Panc1 (cell line): Measurements from ENCODE around the gene POLR3B. TPM values are rescaled to one million over a fixed set of nuclear protein-coding genes. Genes with fewer than 3 reads are reported as not detected.

Source experiments
- ATAC-seq: fragments of 200-7000 bp; cut with Tn5 transposase; 2 replicates; pipeline ENCODE4 v1.9.1; 2020; ENCODE audit warnings: mild to moderate bottlenecking, moderate library complexity
- BruUV-seq: library from RNA; stranded (reverse); fragments of 400-500 nt; replicated peaks from 2 replicates; lab custom pipeline; 2021; lab: Mats Ljungman, UMichigan
- CTCF ChIA-PET: fragments of 300-600 bp; sonication (Branson Sonifier 250); formaldehyde crosslinking; loops from one replicate; lab custom pipeline; 2022; ENCODE audit warnings: antibody characterized with exemption; lab: Charles Lee
- POLR2A ChIA-PET: fragments of 300-600 bp; sonication (Branson Sonifier 250); formaldehyde crosslinking; loops from one replicate; lab custom pipeline; 2022; ENCODE audit warnings: antibody characterized with exemption; lab: Charles Lee
- DNase-seq: peaks from one replicate; pipeline ENCODE4 v3.0.0-alpha.2; 2010; ENCODE audit warnings: low read depth, low spot score
- H3K27ac ChIP-seq: 2 replicates; pipeline ENCODE4 v1.5.1; 2011; ENCODE audit warnings: mild to moderate bottlenecking, low read length, inconsistent platforms
- H3K27me3 ChIP-seq: fragments of 200-500 bp; sonication (Bioruptor generic); 2 replicates; pipeline ENCODE4 v1.6.0; 2014; ENCODE audit warnings: low read length, inconsistent platforms; ENCODE audit not compliant: control insufficient read depth, insufficient read depth
- H3K36me3 ChIP-seq: fragments of 200-500 bp; sonication (Bioruptor generic); 2 replicates; pipeline ENCODE4 v1.5.1; 2014; ENCODE audit warnings: inconsistent platforms, mild to moderate bottlenecking, low read length, moderate library complexity; ENCODE audit not compliant: control insufficient read depth, insufficient read depth
- H3K4me1 ChIP-seq: 2 replicates; pipeline ENCODE4 v1.5.1; 2011; ENCODE audit warnings: inconsistent platforms, mild to moderate bottlenecking, low read length, moderate library complexity; ENCODE audit not compliant: control insufficient read depth, insufficient read depth
- H3K4me3 ChIP-seq, 2 experiments: 2 replicates each; pipeline ENCODE4 v1.5.1; 2011 to 2012; ENCODE audit warnings: low read depth in 2 of 2, low read length in 2 of 2, mild to moderate bottlenecking in 2 of 2, inconsistent platforms in 1 of 2, moderate library complexity in 1 of 2
- H3K9me3 ChIP-seq: fragments of 200-500 bp; sonication (Bioruptor generic); 2 replicates; pipeline ENCODE4 v1.5.1; 2014; ENCODE audit warnings: low read depth, mild to moderate bottlenecking, inconsistent platforms, low read length, moderate library complexity; ENCODE audit not compliant: control insufficient read depth, insufficient read depth
- POLR2AphosphoS5 ChIP-seq: IDR thresholded peaks from 2 replicates; pipeline ENCODE4 v1.6.1; 2012; ENCODE audit warnings: mild to moderate bottlenecking, low read depth, low read length, moderate library complexity
- SIN3A ChIP-seq: IDR thresholded peaks from 2 replicates; pipeline ENCODE4 v1.6.1; 2012; ENCODE audit warnings: low read depth, mild to moderate bottlenecking, low read length, moderate library complexity, borderline replicate concordance; ENCODE audit not compliant: insufficient read depth
- TCF7L2 ChIP-seq: IDR thresholded peaks from 2 replicates; pipeline ENCODE4 v1.6.1; 2011; ENCODE audit warnings: mild to moderate bottlenecking, low read depth, low read length, inconsistent platforms
- in situ Hi-C: cut with HindIII; loops from 2 replicates; pipeline ENCODE4 v1.10.0; 2016; ENCODE audit warnings: low sequenced_read_pairs, low pct_unique_long_range_greater_than_20kb
- intact Hi-C: fragments of 100-400 bp; cut with micrococcal nuclease; formaldehyde crosslinking; loops from one replicate; pipeline ENCODE4 v1.10.0; 2022; ENCODE audit not compliant: unreplicated experiment
- total RNA-seq: library from RNA; stranded (reverse); gene quantifications from one replicate; pipeline ENCODE4 v1.2.1, GENCODE V29; 2021; ENCODE audit not compliant: unreplicated experiment
- TF ChIP-seq, protein P1 (sequence below), 2 experiments: IDR thresholded peaks; 2 replicates each; pipeline ENCODE4 v1.6.1; 2011 to 2012; ENCODE audit warnings: low read depth in 2 of 2, control low read depth in 1 of 2, low read length in 1 of 2, mild to moderate bottlenecking in 1 of 2, moderate library complexity in 1 of 2; ENCODE audit not compliant: insufficient read depth in 1 of 2
- TF ChIP-seq, protein P2 (sequence below): fragments of 450-650 bp; IDR thresholded peaks from 2 replicates; pipeline ENCODE4 v1.5.1; 2017; ENCODE audit warnings: mild to moderate bottlenecking

POLR3B gene
- total RNA-seq, 1 experiment from 2014 or later, result 8.2 TPM

DNA sequence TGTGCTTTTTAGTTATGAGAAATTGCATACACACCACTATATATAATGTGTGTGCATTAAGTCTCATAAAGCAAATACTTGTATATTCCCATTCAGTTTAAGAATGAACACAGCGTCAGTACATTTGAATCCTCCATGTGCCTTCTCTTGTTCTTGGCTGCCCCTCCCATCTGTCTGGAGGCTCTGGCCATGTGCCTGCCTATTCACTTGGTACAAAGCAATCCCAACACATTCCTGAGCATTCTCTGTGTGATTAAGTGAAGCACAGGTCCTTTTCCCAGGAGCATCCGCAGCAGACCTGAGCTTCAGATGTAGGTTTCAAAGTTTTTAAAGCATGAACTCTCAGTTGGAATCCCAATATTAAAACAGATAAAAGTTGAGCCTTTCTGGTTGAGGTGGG lies 58.7 kb downstream of the POLR3B start:
- Histone ChIP-seq H3K27ac (no peak overlapping the region), H3K4me3 (no peak overlapping the region), H3K9me3 (no peaks in the 10 kb centered on the region), H3K27me3 (no peaks in the 10 kb centered on the region), H3K4me1 (no peaks in the 10 kb centered on the region), H3K36me3 (no peaks in the 10 kb centered on the region; the same call in 1 of the 2 replicates)
- CTCF ChIA-PET, result no interaction called here
- ATAC-seq, result no peak
- in situ Hi-C loops (no loop called here), intact Hi-C loops (no loop called here)
- DNase-seq, result no peak
- POLR2A ChIA-PET, result no interaction called here
- no TSS peak for BruUV-seq
- TF ChIP-seq SIN3A, result no peak
- TF ChIP-seq, protein P1, sequence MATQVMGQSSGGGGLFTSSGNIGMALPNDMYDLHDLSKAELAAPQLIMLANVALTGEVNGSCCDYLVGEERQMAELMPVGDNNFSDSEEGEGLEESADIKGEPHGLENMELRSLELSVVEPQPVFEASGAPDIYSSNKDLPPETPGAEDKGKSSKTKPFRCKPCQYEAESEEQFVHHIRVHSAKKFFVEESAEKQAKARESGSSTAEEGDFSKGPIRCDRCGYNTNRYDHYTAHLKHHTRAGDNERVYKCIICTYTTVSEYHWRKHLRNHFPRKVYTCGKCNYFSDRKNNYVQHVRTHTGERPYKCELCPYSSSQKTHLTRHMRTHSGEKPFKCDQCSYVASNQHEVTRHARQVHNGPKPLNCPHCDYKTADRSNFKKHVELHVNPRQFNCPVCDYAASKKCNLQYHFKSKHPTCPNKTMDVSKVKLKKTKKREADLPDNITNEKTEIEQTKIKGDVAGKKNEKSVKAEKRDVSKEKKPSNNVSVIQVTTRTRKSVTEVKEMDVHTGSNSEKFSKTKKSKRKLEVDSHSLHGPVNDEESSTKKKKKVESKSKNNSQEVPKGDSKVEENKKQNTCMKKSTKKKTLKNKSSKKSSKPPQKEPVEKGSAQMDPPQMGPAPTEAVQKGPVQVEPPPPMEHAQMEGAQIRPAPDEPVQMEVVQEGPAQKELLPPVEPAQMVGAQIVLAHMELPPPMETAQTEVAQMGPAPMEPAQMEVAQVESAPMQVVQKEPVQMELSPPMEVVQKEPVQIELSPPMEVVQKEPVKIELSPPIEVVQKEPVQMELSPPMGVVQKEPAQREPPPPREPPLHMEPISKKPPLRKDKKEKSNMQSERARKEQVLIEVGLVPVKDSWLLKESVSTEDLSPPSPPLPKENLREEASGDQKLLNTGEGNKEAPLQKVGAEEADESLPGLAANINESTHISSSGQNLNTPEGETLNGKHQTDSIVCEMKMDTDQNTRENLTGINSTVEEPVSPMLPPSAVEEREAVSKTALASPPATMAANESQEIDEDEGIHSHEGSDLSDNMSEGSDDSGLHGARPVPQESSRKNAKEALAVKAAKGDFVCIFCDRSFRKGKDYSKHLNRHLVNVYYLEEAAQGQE (IDR thresholded peaks at IDR 0.05; ENCODE audit: insufficient read depth in 1 of 2, low read depth in 2 of 2, low read length in 1 of 2), result no peak
- TF ChIP-seq, protein P2, sequence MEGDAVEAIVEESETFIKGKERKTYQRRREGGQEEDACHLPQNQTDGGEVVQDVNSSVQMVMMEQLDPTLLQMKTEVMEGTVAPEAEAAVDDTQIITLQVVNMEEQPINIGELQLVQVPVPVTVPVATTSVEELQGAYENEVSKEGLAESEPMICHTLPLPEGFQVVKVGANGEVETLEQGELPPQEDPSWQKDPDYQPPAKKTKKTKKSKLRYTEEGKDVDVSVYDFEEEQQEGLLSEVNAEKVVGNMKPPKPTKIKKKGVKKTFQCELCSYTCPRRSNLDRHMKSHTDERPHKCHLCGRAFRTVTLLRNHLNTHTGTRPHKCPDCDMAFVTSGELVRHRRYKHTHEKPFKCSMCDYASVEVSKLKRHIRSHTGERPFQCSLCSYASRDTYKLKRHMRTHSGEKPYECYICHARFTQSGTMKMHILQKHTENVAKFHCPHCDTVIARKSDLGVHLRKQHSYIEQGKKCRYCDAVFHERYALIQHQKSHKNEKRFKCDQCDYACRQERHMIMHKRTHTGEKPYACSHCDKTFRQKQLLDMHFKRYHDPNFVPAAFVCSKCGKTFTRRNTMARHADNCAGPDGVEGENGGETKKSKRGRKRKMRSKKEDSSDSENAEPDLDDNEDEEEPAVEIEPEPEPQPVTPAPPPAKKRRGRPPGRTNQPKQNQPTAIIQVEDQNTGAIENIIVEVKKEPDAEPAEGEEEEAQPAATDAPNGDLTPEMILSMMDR, result no peak
- no peak for TF ChIP-seq POLR2AphosphoS5
- no peak for TF ChIP-seq TCF7L2

- no TSS peak for BruUV-seq
- ChIA-PET CTCF (interaction anchor here (0.6 kb wide), 1 partner anchor 463 kb away, joined by 9 read pairs; no protein-coding TSS in a partner anchor), POLR2A (no interaction called here)
- Histone ChIP-seq H3K4me3 (no peak overlapping the region), H3K27ac (no peak overlapping the region), H3K36me3 (no peaks in the 10 kb centered on the region; the same call in 1 of the 2 replicates), H3K27me3 (no peaks in the 10 kb centered on the region), H3K4me1 (no peaks in the 10 kb centered on the region), H3K9me3 (no peaks in the 10 kb centered on the region)
- no peak for DNase-seq
- intact Hi-C loops, result no loop called here
- in situ Hi-C loops, result no loop called here
- ATAC-seq, result 0 out of 2 replicates have a peak, but pooled peaks have one; percentile 65
- TF ChIP-seq SIN3A, result no peak
- TF ChIP-seq, protein P2, result no peak
Observed at GRCh38 chr12:106417926-106418910, 60.7 kb downstream of the POLR3B start.
